HG02798 (cell line): Measurements from ENCODE around the gene NFAT5.
A peak's percentile ranks its signal among the peaks of the same experiment; 100 is the strongest.
"Not testable (repeated sequence)": the region's sequence is repeated elsewhere in the genome, so short reads cannot be mapped to it uniquely, and the experiment has no call there.

ENCODE experiments used
- ATAC-seq: cut with Tn5 transposase; IDR thresholded peaks from one replicate; pipeline ENCODE4 v1.9.1; 2021; ENCODE audit warnings: mild to moderate bottlenecking; ENCODE audit not compliant: unreplicated experiment, poor library complexity

The NFAT5 gene

GRCh38 chr16:69554495-69554894 is 11.3 kb upstream of the NFAT5 start:
- no peak for ATAC-seq

GRCh38 chr16:69555437-69555836 is 10.3 kb upstream of the NFAT5 start:
- no peak for ATAC-seq

- ATAC-seq, result no peak
Measured at GRCh38 chr16:69555867-69556266, 9.9 kb upstream of the NFAT5 start.

- no peak for ATAC-seq
Measured at GRCh38 chr16:69559164-69559563, 6.6 kb upstream of the NFAT5 start.

GRCh38 chr16:69561367-69561766 is 4.4 kb upstream of the NFAT5 start:
- not testable (repeated sequence) for ATAC-seq

- no peak for ATAC-seq
Measured at GRCh38 chr16:69561901-69562300, 3.9 kb upstream of the NFAT5 start.

- no peak for ATAC-seq
Measured at GRCh38 chr16:69562813-69563212, 3.0 kb upstream of the NFAT5 start.

GRCh38 chr16:69563605-69564580 is 1.9 kb upstream of the NFAT5 start:
- ATAC-seq, result peak; percentile 31

GRCh38 chr16:69564845-69565670 is 708 bp upstream of the NFAT5 start:
- ATAC-seq, result peak; percentile 32

- ATAC-seq, result peak; percentile 26
Measured at GRCh38 chr16:69566240-69566980, 644 bp downstream of the NFAT5 start.

GRCh38 chr16:69566981-69567680 is 1.4 kb downstream of the NFAT5 start:
- no peak for ATAC-seq

GRCh38 chr16:69568676-69569075 is 2.9 kb downstream of the NFAT5 start:
- ATAC-seq, result no peak

- ATAC-seq, result not testable (repeated sequence)
Measured at GRCh38 chr16:69578771-69579170, 13.0 kb downstream of the NFAT5 start.

- ATAC-seq, result no peak
Measured at GRCh38 chr16:69579783-69580481, 14.2 kb downstream of the NFAT5 start.

- ATAC-seq, result no peak
Measured at GRCh38 chr16:69581297-69581696, 15.5 kb downstream of the NFAT5 start.

GRCh38 chr16:69584493-69584892 is 18.7 kb downstream of the NFAT5 start:
- not testable (repeated sequence) for ATAC-seq

- no peak for ATAC-seq
Measured at GRCh38 chr16:69589434-69590269, 23.9 kb downstream of the NFAT5 start.

- no peak for ATAC-seq
Measured at GRCh38 chr16:69590590-69590989, 24.8 kb downstream of the NFAT5 start.
